Panc1 (cell line): ENCODE data around the gene CEP44.

Source experiments
- CTCF ChIP-seq: fragments of 450-650 bp; IDR thresholded peaks from 2 replicates; pipeline ENCODE4 v1.5.1; 2017; ENCODE audit warnings: mild to moderate bottlenecking
- REST ChIP-seq, 2 experiments: IDR thresholded peaks; 2 replicates each; pipeline ENCODE4 v1.6.1; 2011 to 2012; ENCODE audit warnings: low read depth in 2 of 2, control low read depth in 1 of 2, low read length in 1 of 2, mild to moderate bottlenecking in 1 of 2, moderate library complexity in 1 of 2; ENCODE audit not compliant: insufficient read depth in 1 of 2

- TF ChIP-seq CTCF (no peak), REST (IDR thresholded peaks at IDR 0.05; ENCODE audit: insufficient read depth in 1 of 2, low read depth in 2 of 2, low read length in 1 of 2) (no peak)
Measured at GRCh38 chr4:174263445-174263736, 20.3 kb upstream of the CEP44 start.
